CD4-positive, alpha-beta T cell treated with Interleukin-4 for 1 hour (primary cell): Measurements from ENCODE around the gene NME1.

Experiments
- DNase-seq, 2 donors: peaks; one replicate each; pipeline ENCODE4 v3.0.0-alpha.2; 2020 to 2022

Gene NME1

DNA sequence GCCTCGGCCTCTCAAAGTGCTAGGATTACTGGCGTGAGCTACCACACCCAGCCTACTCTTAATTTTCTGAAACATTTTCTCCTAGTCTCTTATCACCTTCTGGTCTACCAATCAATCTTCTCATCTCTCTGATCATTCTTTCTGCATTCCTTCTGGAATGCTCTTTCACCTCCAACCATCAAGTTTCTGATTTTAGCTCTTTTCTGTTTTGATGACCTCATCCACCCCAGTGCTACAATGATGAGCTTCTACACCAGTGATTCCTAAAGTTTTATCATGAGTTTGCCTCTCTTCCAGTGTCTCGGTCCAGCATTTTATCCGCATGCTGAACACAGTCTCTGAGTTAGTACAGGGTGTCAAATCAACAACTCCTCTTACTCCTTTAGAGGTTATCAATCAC, 44.4 kb downstream of the NME1 start:
- DNase-seq, result no peak

DNA sequence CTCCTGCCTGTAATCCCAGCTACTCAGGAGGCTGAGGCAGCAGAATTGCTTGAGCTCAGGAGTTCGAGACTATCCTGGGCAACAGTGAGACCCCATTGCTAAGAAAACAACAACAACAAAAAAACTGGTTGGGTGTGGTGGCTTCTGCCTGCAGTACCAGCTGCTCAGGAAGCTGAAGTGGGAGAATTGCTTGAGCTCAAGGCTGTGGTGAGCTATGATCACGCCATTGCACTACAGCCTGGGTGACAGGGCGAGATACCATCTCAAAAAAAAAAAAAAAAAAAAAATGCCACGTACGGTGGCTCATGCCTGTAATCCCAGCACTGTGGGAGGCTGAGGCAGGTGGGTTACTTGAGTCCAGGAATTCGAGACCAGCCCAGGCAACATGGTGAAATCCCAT, 46.9 kb downstream of the NME1 start:
- DNase-seq, result peak in 1 of 2 donors; percentile 28

DNA sequence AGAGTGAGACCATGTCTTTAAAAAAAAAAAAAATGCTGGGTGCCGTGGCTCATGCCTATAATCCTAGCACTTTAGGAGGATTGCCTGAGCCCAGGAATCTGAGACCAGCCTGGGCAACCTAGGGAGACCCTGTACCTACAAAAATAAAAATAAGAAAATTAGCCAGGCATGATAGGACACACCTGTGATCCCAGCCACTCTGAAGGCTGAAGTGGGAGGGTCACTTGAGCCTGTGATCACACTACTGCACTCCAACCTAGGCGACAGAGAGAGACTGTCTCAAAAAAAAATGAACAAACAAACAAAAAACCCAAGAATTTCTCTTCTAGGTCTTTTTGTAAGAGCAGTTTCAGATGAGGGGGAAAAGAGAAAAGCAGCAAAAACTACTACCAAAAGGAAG, 47.5 kb downstream of the NME1 start:
- DNase-seq, result no peak

DNA sequence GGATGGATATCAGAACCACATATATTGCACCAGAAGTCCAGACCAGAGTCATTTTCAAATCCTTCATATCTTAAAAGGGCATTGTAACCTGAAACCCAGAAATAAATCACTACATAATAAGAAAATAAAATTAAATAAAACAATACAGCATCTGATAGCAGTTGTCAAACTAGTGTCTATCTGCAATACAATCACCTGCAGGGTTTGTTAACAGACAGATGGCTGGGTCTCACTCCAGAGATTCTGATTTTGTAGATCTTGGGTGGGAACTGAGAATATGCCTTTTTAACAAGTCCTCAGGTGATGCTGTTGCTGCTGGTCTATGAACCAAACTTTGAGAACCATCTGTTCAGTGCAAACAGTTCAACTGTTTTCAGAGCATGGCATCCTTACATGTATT, 50.5 kb downstream of the NME1 start:
- DNase-seq, result no peak
